ENCODE data around the gene NAA10.

Gene NAA10

GRCh38 chrX:153944800-153945150, 9.9 kb upstream of the NAA10 start:
- no peak for TF ChIP-seq YY1 (IDR thresholded peaks at IDR 0.05; ENCODE audit: low read depth)
- no peak for TF ChIP-seq EGR1 (IDR thresholded peaks at IDR 0.05)
- TF ChIP-seq USF1 (IDR thresholded peaks at IDR 0.05) = no peak
- TF ChIP-seq NFIC (IDR thresholded peaks at IDR 0.05) = no peak
- TF ChIP-seq, protein P1, sequence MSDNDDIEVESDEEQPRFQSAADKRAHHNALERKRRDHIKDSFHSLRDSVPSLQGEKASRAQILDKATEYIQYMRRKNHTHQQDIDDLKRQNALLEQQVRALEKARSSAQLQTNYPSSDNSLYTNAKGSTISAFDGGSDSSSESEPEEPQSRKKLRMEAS (IDR thresholded peaks at IDR 0.05) = no peak
- TF ChIP-seq EP300 (IDR thresholded peaks at IDR 0.05; ENCODE audit: borderline replicate concordance) = no peak

GRCh38 chrX:153944140-153944799, 9.4 kb upstream of the NAA10 start, which contains the start of gene RENBP:
Gene RENBP, minus strand, starts transcription at chrX:153944643. Its CDS starts 33 bp downstream, at chrX:153944610.
- peak; percentile 41; the same call in 1 of the 2 replicates for TF ChIP-seq USF1 (IDR thresholded peaks at IDR 0.05)
- no peak for TF ChIP-seq FOXM1 (IDR thresholded peaks at IDR 0.05; ENCODE audit: borderline replicate concordance, low read depth)

- TF ChIP-seq YY1 (IDR thresholded peaks at IDR 0.05; ENCODE audit: low read depth) (no peak), TAF1 (IDR thresholded peaks at IDR 0.05; ENCODE audit: low read depth) (no peak), NFIC (IDR thresholded peaks at IDR 0.05) (no peak), EGR1 (IDR thresholded peaks at IDR 0.05) (no peak), REST (IDR thresholded peaks at IDR 0.05; ENCODE audit: low read depth) (no peak), TEAD4 (IDR thresholded peaks at IDR 0.05) (no peak), RAD21 (IDR thresholded peaks at IDR 0.05; ENCODE audit: low read depth) (no peak), EP300 (IDR thresholded peaks at IDR 0.05; ENCODE audit: borderline replicate concordance) (no peak), CREB1 (IDR thresholded peaks at IDR 0.05; ENCODE audit: low read depth) (no peak), ZBTB7A (IDR thresholded peaks at IDR 0.05; ENCODE audit: low read depth) (no peak), TCF12 (IDR thresholded peaks at IDR 0.05; ENCODE audit: low read depth) (no peak), FOXM1 (IDR thresholded peaks at IDR 0.05; ENCODE audit: borderline replicate concordance, low read depth) (no peak), CEBPB (IDR thresholded peaks at IDR 0.05) (no peak), USF1 (IDR thresholded peaks at IDR 0.05) (no peak)
- TF ChIP-seq, protein P1 (IDR thresholded peaks at IDR 0.05) = no peak
These were observed 6.8 kb upstream of the NAA10 start for GRCh38 chrX:153941336-153942252.

DNA sequence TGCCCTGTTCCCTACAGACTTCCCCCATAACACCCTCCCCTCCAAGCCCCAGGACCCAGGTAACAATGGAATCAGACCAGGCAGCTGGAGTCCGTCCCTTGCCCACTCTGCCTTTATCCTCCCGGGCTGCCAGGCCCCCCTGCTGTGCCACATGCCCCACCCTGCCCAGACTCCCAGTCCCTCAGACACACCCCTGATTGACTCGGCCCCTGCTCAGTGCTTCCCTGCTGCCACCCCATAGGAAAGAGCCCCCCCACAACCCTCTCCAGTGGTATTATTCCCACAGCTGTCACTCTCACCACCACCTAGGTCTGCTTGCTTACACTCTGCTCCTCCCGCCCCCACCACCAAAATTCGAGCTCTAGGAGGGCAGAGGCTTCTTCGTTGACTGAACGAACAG, 4.7 kb upstream of the NAA10 start:
- TF ChIP-seq FOXM1 (IDR thresholded peaks at IDR 0.05; ENCODE audit: borderline replicate concordance, low read depth) = no peak
- no peak for TF ChIP-seq REST (IDR thresholded peaks at IDR 0.05; ENCODE audit: low read depth)

GRCh38 chrX:153938226-153938786, 3.5 kb upstream of the NAA10 start:
- TF ChIP-seq TCF12 (IDR thresholded peaks at IDR 0.05; ENCODE audit: low read depth) = no peak

GRCh38 chrX:153937056-153937455, 2.2 kb upstream of the NAA10 start:
- TF ChIP-seq EGR1 (IDR thresholded peaks at IDR 0.05) (no peak), USF1 (IDR thresholded peaks at IDR 0.05) (no peak), CREB1 (IDR thresholded peaks at IDR 0.05; ENCODE audit: low read depth) (no peak), RAD21 (IDR thresholded peaks at IDR 0.05; ENCODE audit: low read depth) (no peak), NFIC (IDR thresholded peaks at IDR 0.05) (no peak), TEAD4 (IDR thresholded peaks at IDR 0.05) (no peak), CEBPB (IDR thresholded peaks at IDR 0.05) (no peak), YY1 (IDR thresholded peaks at IDR 0.05; ENCODE audit: low read depth) (no peak), TAF1 (IDR thresholded peaks at IDR 0.05; ENCODE audit: low read depth) (no peak)

All from Ishikawa (cell line).